HCT116 (cell line): ENCODE results near the gene PSMA6.

Source experiments
- CTCF ChIP-seq, 3 experiments: fragments of 200-600 bp in 1 of 3; sonication (generic) in 1 of 3; IDR thresholded peaks in 2 of 3; conservative IDR thresholded peaks in 1 of 3; 2 replicates each; pipeline ENCODE4 v1.5.1; 2012 to 2017; ENCODE audit warnings: low read depth in 2 of 3, low read length in 2 of 3, antibody characterized with exemption in 1 of 3, borderline replicate concordance in 1 of 3, control low read depth in 1 of 3, mild to moderate bottlenecking in 1 of 3, mixed read lengths in 1 of 3, mixed run types in 1 of 3, moderate library complexity in 1 of 3; ENCODE audit not compliant: insufficient read depth in 1 of 3
- EZH2 ChIP-seq: fragments of 200-600 bp; sonication (generic); IDR thresholded peaks from 2 replicates; pipeline ENCODE4 v1.6.1; 2017; ENCODE audit warnings: antibody characterized with exemption, mixed run types
- FOSL1 ChIP-seq: IDR thresholded peaks from 2 replicates; pipeline ENCODE4 v1.6.1; 2012; ENCODE audit warnings: low read depth
- POLR2A ChIP-seq: IDR thresholded peaks from 2 replicates; pipeline ENCODE4 v1.7.0; 2011; ENCODE audit warnings: borderline replicate concordance; ENCODE audit not compliant: insufficient read depth, insufficient read length; ENCODE audit errors: extremely low read depth
- POLR2AphosphoS5 ChIP-seq: IDR thresholded peaks from 2 replicates; pipeline ENCODE4 v1.6.1; 2011; ENCODE audit warnings: mild to moderate bottlenecking, low read depth, low read length, moderate library complexity
- SRF ChIP-seq: IDR thresholded peaks from 2 replicates; pipeline ENCODE4 v1.6.1; 2012; ENCODE audit warnings: low read depth

GRCh38 chr14:35243956-35244355 lies 48.2 kb upstream of the PSMA6 start:
- no peak for TF ChIP-seq EZH2
- no peak for TF ChIP-seq CTCF (IDR thresholded peaks at IDR 0.05 in 2 of 3, conservative IDR thresholded peaks at IDR 0.05 in 1 of 3; ENCODE audit: borderline replicate concordance in 1 of 3, insufficient read depth in 1 of 3, low read depth in 2 of 3, low read length in 2 of 3)
- no peak for TF ChIP-seq POLR2A
- no peak for TF ChIP-seq FOSL1
- TF ChIP-seq POLR2AphosphoS5 = no peak
- TF ChIP-seq SRF = no peak
